Epithelial cell of umbilical artery (primary cell): ENCODE measurements around the gene ZNF669. TPM values are rescaled to one million over a fixed set of nuclear protein-coding genes. Genes with fewer than 3 reads are reported as not detected.

ENCODE experiments used
- total RNA-seq: library from RNA; depleted of rRNA; stranded (reverse); fragments of >200 nt; gene quantifications from 2 replicates; pipeline ENCODE4 v1.2.3, GENCODE V29; 2014

ZNF669 gene
- total RNA-seq: 12.0 and 13.5 TPM in 2 replicates

GRCh38 chr1:247103859-247104591, at the start of gene ZNF669:
Gene ZNF669 (minus strand): TSS chr1:247104356. CDS start chr1:247104199, 157 bp downstream.

DNA sequence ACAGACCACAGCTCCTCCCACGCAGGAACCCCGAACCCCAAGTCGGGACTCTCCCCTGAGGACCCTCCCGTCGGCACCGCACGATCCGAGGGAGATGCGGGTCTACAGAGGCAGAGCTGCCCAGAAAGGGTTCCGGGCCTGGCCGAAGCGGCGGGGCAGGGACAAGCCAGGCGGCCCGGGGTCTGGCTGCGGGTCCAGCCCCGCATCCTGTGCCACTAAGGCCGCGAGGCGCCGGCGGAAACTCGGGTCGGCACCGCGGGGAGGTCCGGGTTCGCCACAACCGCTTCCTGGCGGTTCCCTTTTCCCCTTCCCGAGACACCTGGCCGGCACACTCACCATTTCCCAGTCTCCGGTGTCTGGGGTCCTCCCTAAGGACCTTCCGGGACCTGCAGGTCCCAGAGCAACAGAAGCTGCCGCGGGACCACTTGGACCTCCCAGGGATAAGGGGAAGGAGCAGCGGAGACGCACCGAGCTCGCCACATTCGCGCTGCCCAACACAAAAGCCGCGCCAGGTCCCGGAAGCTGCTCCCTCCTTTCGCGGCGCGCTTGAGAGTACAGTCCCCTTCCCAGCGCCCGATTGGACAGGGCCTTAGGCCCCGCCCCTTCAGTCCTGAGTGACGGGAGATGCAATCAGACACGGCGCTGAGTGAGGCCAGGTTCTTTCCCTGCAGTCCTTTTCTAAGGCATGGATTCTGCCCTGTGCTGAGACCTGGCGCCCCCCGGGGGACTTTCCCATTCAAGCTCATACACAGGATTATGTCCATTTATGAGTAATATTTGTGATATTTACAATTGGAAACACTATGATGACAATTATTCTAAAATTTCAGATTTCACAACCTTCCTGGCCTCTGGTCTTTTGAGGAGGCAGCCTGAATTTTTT, 25.7 kb downstream of the ZNF669 start, which contains the start of gene ZNF670:
ZNF670 (minus strand) TSS at position 554 of the 883 bp plus-strand sequence; CDS start at position 339, 215 bp downstream.

Other genes with a start within 250 kb of the ZNF669 start
- 26.6 and 40.6 TPM in 2 replicates for gene AHCTF1, start 172.4 kb downstream of the ZNF669 start, total RNA-seq
- gene ZNF695, start 96.3 kb downstream of the ZNF669 start, total RNA-seq: 1.6 and 4.0 TPM in 2 replicates
- 7.5 and 7.6 TPM in 2 replicates for gene ZNF670, start 25.5 kb downstream of the ZNF669 start, total RNA-seq
- 73.1 and 74.7 TPM in 2 replicates for gene ZNF124, start 67.7 kb upstream of the ZNF669 start, total RNA-seq
- not detected in 2 replicates for gene VN1R5, start 151.7 kb upstream of the ZNF669 start, total RNA-seq
- 20.8 and 22.0 TPM in 2 replicates for gene ZNF496, start 227.5 kb upstream of the ZNF669 start, total RNA-seq